ENCODE data around the gene LRRC72.

DNA sequence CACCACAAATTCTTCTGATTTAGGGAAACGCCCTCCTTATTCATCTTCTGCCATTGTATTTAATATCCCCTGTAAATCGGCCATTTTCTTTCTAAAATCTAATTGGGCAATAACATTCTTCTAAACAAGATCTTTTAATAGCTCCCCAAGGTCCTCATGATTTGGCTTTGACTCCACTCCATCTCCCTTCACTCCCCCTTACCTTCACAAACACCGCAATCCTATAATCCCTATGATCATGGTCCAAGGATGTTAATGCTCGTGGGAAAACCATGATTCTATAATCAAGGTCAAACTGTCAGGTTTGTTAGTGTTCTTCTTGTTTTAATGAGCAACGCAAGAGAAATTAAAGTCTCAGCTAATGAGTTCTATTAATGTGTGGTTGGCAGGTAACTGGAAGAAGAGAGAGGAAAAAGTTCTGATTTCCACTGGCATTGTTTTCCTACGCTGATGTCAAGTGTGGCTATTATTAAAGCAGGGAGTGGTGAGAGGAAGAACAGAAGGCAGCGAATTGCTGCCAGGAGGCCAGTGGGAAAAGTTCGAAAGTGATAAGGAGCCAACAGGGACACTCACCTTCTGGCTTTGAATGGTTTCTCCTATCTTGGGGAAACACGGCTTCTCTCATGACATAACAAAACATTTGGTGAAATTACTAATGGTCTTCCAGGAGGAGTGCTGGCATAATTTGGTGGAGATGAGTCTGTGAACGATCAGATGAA, 28.1 kb downstream of the LRRC72 start:
- TF ChIP-seq, protein P1, sequence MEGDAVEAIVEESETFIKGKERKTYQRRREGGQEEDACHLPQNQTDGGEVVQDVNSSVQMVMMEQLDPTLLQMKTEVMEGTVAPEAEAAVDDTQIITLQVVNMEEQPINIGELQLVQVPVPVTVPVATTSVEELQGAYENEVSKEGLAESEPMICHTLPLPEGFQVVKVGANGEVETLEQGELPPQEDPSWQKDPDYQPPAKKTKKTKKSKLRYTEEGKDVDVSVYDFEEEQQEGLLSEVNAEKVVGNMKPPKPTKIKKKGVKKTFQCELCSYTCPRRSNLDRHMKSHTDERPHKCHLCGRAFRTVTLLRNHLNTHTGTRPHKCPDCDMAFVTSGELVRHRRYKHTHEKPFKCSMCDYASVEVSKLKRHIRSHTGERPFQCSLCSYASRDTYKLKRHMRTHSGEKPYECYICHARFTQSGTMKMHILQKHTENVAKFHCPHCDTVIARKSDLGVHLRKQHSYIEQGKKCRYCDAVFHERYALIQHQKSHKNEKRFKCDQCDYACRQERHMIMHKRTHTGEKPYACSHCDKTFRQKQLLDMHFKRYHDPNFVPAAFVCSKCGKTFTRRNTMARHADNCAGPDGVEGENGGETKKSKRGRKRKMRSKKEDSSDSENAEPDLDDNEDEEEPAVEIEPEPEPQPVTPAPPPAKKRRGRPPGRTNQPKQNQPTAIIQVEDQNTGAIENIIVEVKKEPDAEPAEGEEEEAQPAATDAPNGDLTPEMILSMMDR (IDR thresholded peaks at IDR 0.05): no peak
- TF ChIP-seq POLR2A (IDR thresholded peaks at IDR 0.05) (no peak), POLR2AphosphoS5 (IDR thresholded peaks at IDR 0.05) (no peak)
